Ishikawa (cell line): ENCODE data around the gene PRDM8.

Experiments
- EP300 ChIP-seq: IDR thresholded peaks from 2 replicates; pipeline ENCODE4 v1.6.1; 2012; ENCODE audit warnings: borderline replicate concordance
- TAF1 ChIP-seq: IDR thresholded peaks from 2 replicates; pipeline ENCODE4 v1.6.1; 2012; ENCODE audit warnings: low read depth, mild to moderate bottlenecking
- TCF12 ChIP-seq: IDR thresholded peaks from 2 replicates; pipeline ENCODE4 v1.6.1; 2012; ENCODE audit warnings: low read depth
- TF ChIP-seq, protein P1 (sequence below): IDR thresholded peaks from 2 replicates; pipeline ENCODE4 v1.6.1; 2012

DNA sequence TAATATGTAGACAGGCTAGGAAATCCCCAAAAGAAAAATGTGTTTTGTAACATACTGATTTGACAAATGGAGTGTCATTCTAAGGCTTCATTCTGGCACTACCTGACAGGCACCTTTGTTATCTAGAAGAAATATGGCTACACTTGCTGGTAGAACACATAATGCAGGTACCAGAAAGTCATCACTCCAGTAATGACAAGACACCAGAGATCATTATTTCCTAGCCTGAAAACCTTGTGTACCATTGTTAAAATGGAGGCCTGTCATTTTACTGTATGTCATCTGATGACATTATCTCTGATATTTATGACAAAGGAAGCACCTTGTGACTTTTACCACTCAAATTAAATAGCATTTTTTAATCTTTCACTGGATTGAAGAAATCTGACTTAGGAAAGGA lies 55.6 kb downstream of the PRDM8 start:
- TF ChIP-seq, protein P1, sequence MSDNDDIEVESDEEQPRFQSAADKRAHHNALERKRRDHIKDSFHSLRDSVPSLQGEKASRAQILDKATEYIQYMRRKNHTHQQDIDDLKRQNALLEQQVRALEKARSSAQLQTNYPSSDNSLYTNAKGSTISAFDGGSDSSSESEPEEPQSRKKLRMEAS: no peak
- TF ChIP-seq TAF1: no peak
- TF ChIP-seq EP300: no peak
- no peak for TF ChIP-seq TCF12
